Measurements from ENCODE around the gene CBFA2T3. TPM values are rescaled to one million over a fixed set of nuclear protein-coding genes. Genes with fewer than 3 reads are reported as not detected.
"Not testable (repeated sequence)": the region's sequence is repeated elsewhere in the genome, so short reads cannot be mapped to it uniquely, and the experiment has no call there.

The CBFA2T3 gene
- total RNA-seq, 2 donors from 2014 or later, result 10.5 to 15.7 TPM

- ATAC-seq; intact Hi-C loops (cut with DNase I, micrococcal nuclease); DNase-seq: not testable (repeated sequence)
Measured at GRCh38 chr16:89002081-89002480, 25.1 kb upstream of the CBFA2T3 start.

- intact Hi-C loops (cut with DNase I, micrococcal nuclease), result no loop called here
- ATAC-seq (no peak), DNase-seq (no peak)
Measured at GRCh38 chr16:89001117-89002027, 24.4 kb upstream of the CBFA2T3 start.

- ATAC-seq, result no peak
Measured at GRCh38 chr16:89000207-89000959, 23.4 kb upstream of the CBFA2T3 start.

GRCh38 chr16:88999457-89000206 is 22.6 kb upstream of the CBFA2T3 start:
- DNase-seq, result no peak
- intact Hi-C loops (cut with DNase I, micrococcal nuclease), result no loop called here
- no peak for ATAC-seq

More at GRCh38 chr16:89000207-89000959, 23.4 kb upstream of the CBFA2T3 start:
- no peak for DNase-seq
- intact Hi-C loops (cut with DNase I, micrococcal nuclease), result no loop called here

- ATAC-seq (no peak), DNase-seq (no peak)
- intact Hi-C loops (cut with DNase I, micrococcal nuclease), result no loop called here
Measured at GRCh38 chr16:88995746-88996535, 18.9 kb upstream of the CBFA2T3 start.

- no peak for DNase-seq
- ATAC-seq, result no peak
- intact Hi-C loops (cut with DNase I, micrococcal nuclease), result no loop called here
Measured at GRCh38 chr16:88995194-88995593, 18.2 kb upstream of the CBFA2T3 start.

GRCh38 chr16:88994695-88995094 is 17.7 kb upstream of the CBFA2T3 start:
- DNase-seq, result no peak
- intact Hi-C loops (cut with DNase I, micrococcal nuclease), result no loop called here
- ATAC-seq, result no peak

GRCh38 chr16:88993946-88994600 is 17.1 kb upstream of the CBFA2T3 start:
- intact Hi-C loops (cut with DNase I, micrococcal nuclease), result no loop called here
- ATAC-seq (no peak), DNase-seq (no peak)

GRCh38 chr16:88993166-88993761 is 16.3 kb upstream of the CBFA2T3 start:
- intact Hi-C loops (cut with DNase I, micrococcal nuclease), result no loop called here
- ATAC-seq (no peak), DNase-seq (no peak)

GRCh38 chr16:88992351-88993165 is 15.6 kb upstream of the CBFA2T3 start:
- intact Hi-C loops (cut with DNase I, micrococcal nuclease), result no loop called here
- ATAC-seq (no peak), DNase-seq (no peak)

GRCh38 chr16:88991813-88992350 is 14.9 kb upstream of the CBFA2T3 start:
- ATAC-seq (no peak), DNase-seq (no peak)
- intact Hi-C loops (cut with DNase I, micrococcal nuclease), result no loop called here

- no peak for DNase-seq
Measured at GRCh38 chr16:88989852-88990547, 13.0 kb upstream of the CBFA2T3 start.

GRCh38 chr16:88988980-88989811 is 12.2 kb upstream of the CBFA2T3 start:
- intact Hi-C loops (cut with DNase I, micrococcal nuclease), result no loop called here
- no peak for ATAC-seq
- DNase-seq, result no peak

More at GRCh38 chr16:88989852-88990547, 13.0 kb upstream of the CBFA2T3 start:
- intact Hi-C loops (cut with DNase I, micrococcal nuclease), result no loop called here
- ATAC-seq, result no peak

GRCh38 chr16:88985521-88985920 is 8.5 kb upstream of the CBFA2T3 start:
- intact Hi-C loops (cut with DNase I, micrococcal nuclease), result no loop called here
- ATAC-seq (no peak), DNase-seq (no peak)

All from left colon (tissue), 2 donors.